Ovary (tissue), 9 donors: ENCODE measurements around the gene ZER1. TPM values are rescaled to one million over a fixed set of nuclear protein-coding genes. Genes with fewer than 3 reads are reported as not detected.

Experiments
- DNase-seq, 5 donors: peaks; one replicate each; pipeline ENCODE4 v3.0.0-alpha.2; 2019 to 2020
- H3K27ac ChIP-seq, 2 donors: fragments of 200-600 bp; one replicate each; pipeline versions ENCODE4 v1.5.1 to v1.8.0; 2019 to 2022
- H3K27me3 ChIP-seq: fragments of 200-600 bp; one replicate; pipeline ENCODE4 v1.8.0; 2022
- H3K36me3 ChIP-seq: fragments of 200-600 bp; sonication (generic); one replicate; pipeline ENCODE4 v1.5.1; 2019
- H3K4me1 ChIP-seq: one replicate; pipeline ENCODE4 v1.8.1; 2013; ENCODE audit warnings: mild to moderate bottlenecking, moderate library complexity; ENCODE audit not compliant: insufficient read depth
- H3K4me3 ChIP-seq: fragments of 200-600 bp; sonication (generic); one replicate; pipeline ENCODE4 v1.5.1; 2017
- H3K9me3 ChIP-seq, 2 donors: fragments of 200-600 bp in 1 of 2; sonication (generic) in 1 of 2; one replicate each; pipeline versions ENCODE4 v1.5.1 to v1.8.1; 2013 to 2019; ENCODE audit warnings: mild to moderate bottlenecking in 1 of 2, moderate library complexity in 1 of 2
- CTCF ChIP-seq, 3 donors: fragments of 450-650 bp in 2 of 3; fragments of 200-600 bp in 1 of 3; IDR thresholded peaks; one replicate each; pipeline versions ENCODE4 v1.5.1 to v1.8.0; 2016 to 2022; ENCODE audit warnings: antibody characterized with exemption in 3 of 3, mild to moderate bottlenecking in 1 of 3
- EP300 ChIP-seq: sonication (generic); formaldehyde crosslinking; IDR thresholded peaks from one replicate; pipeline ENCODE4 v1.6.1; 2017; ENCODE audit warnings: antibody characterized with exemption
- POLR2A ChIP-seq: fragments of 450-650 bp; IDR thresholded peaks from one replicate; pipeline ENCODE4 v1.6.1; 2017; ENCODE audit warnings: antibody characterized with exemption, mild to moderate bottlenecking, moderate library complexity
- WGBS, 3 donors: extraction: QIAGEN DNeasy Blood & Tissue Kit in 1 of 3; methylation state at CpG; one replicate each; pipeline versions ENCODE4 v1.1.5 to v1.1.7; 2013 to 2017; 5-methylcytosine and 5-hydroxymethylcytosine counted together
- intact Hi-C, 4 donors: fragments of 100-400 bp; cut with DNase I; formaldehyde crosslinking; loops; one replicate each; pipeline versions ENCODE4 v1.11.0 to v1.15.1; 2022 to 2023
- polyA plus RNA-seq, 2 donors: library from polyadenylated mRNA; stranded (reverse); fragments of 200-250 nt in 1 of 2; fragments of 350-450 nt in 1 of 2; fragmentation: Illumina TruSeq in 1 of 2; extraction: RNeasy Lipid Tissue Mini Kit (QIAGEN cat#74804) in 1 of 2; gene quantifications; one replicate each; pipeline ENCODE4 v1.2.3, GENCODE V29; 2013 to 2014
- total RNA-seq, 7 donors: library from RNA; depleted of rRNA in 2 of 7; stranded (reverse); fragments of >200 nt in 2 of 7; fragmentation: NEBNext Ultra II Directional in 3 of 7; extraction: Animal tissue kit (Norgen Biotek cat#: 25700) in 3 of 7; gene quantifications; one replicate each; pipeline versions ENCODE4 v1.1.0 to v1.2.4, GENCODE V29; 2016 to 2023
- donor health status: DM: no; HTN: no; CAD: no; lungs with moderate emphysema.
- donor health status: DM: no; HTN: no; CAD: no.
- donor health status: Bipolar disorder and iron deficiency.
- donor health status: DM: yes; HTN: yes; CAD: no.
- donor health status: DM: no; HTN: no; CAD: no.
- donor health status: DM: yes; HTN: yes; CAD: no.

Gene ZER1
- total and polyA plus RNA-seq, 9 donors: 16.3 to 46.1 (median 34.0) TPM

GRCh38 chr9:128818839-128819715 is 47.4 kb upstream of the ZER1 start:
- H3K9me3 ChIP-seq: no peaks in the 10 kb centered on the region
- H3K36me3 ChIP-seq: no peaks in the 10 kb centered on the region
- peaks cover 2% of the 10 kb centered on the region for H3K4me1 ChIP-seq
- peak overlapping the region; percentile 36 to 75 for H3K27ac ChIP-seq
- TF ChIP-seq CTCF (IDR thresholded peaks at IDR 0.05): no peak
- no peak for TF ChIP-seq EP300
- TF ChIP-seq POLR2A: no peak
- H3K4me3 ChIP-seq: peak overlapping the region; percentile 68
- DNase-seq: peak in 1 of 5 donors; percentile 48
- no peaks in the 10 kb centered on the region for H3K27me3 ChIP-seq
- intact Hi-C loops: no loop called here
- 4 to 39% (median 9%) methylated on average over 18 to 90 of the region's 90 CpGs for WGBS, 3 donors

- peak; percentile 95 to 98 (median 97) for DNase-seq
- H3K4me3 ChIP-seq: peak within 1 kb of the TSS; percentile 68
- WGBS, 3 donors: 0 to 2% (median 0%) methylated on average over 18 to 70 of the region's 70 CpGs
- H3K4me1 ChIP-seq: peaks cover 2% of the 10 kb centered on the region
- no peaks in the 10 kb centered on the region for H3K36me3 ChIP-seq
- TF ChIP-seq EP300 (no peak), POLR2A (peak; percentile 45), CTCF (IDR thresholded peaks at IDR 0.05) (peak; percentile 95 to 99 (median 96))
- H3K9me3 ChIP-seq: no peaks in the 10 kb centered on the region
- peak within 1 kb of the TSS; percentile 36 to 75 for H3K27ac ChIP-seq
- intact Hi-C loops: no loop called here
- no peaks in the 10 kb centered on the region for H3K27me3 ChIP-seq
Measured at GRCh38 chr9:128818099-128818838, 46.5 kb upstream of the ZER1 start, which contains the start of gene ENDOG. ENDOG (plus strand) TSS chr9:128818500; CDS start chr9:128818685, 185 bp downstream.

GRCh38 chr9:128810873-128811272 is 39.1 kb upstream of the ZER1 start:
- TF ChIP-seq POLR2A (no peak), EP300 (no peak), CTCF (IDR thresholded peaks at IDR 0.05) (no peak)
- Histone ChIP-seq H3K9me3 (no peaks in the 10 kb centered on the region), H3K4me1 (no peaks in the 10 kb centered on the region), H3K36me3 (no peaks in the 10 kb centered on the region), H3K4me3 (no peak overlapping the region), H3K27ac (no peak overlapping the region), H3K27me3 (no peaks in the 10 kb centered on the region)
- intact Hi-C loops: no loop called here
- no peak for DNase-seq
- 52 to 65% (median 56%) methylated on average over 5 of the region's 5 CpGs for WGBS, 3 donors

GRCh38 chr9:128809831-128810230 is 38.1 kb upstream of the ZER1 start:
- intact Hi-C loops: no loop called here
- Histone ChIP-seq H3K27me3 (no peaks in the 10 kb centered on the region), H3K9me3 (no peaks in the 10 kb centered on the region), H3K27ac (no peak overlapping the region), H3K4me1 (no peaks in the 10 kb centered on the region), H3K36me3 (no peaks in the 10 kb centered on the region), H3K4me3 (no peak overlapping the region)
- WGBS, 3 donors: 42 to 65% (median 43%) methylated on average over 2 of the region's 2 CpGs
- TF ChIP-seq CTCF (IDR thresholded peaks at IDR 0.05): no peak
- TF ChIP-seq POLR2A: no peak
- no peak for TF ChIP-seq EP300
- no peak for DNase-seq
